HG03520 (cell line): ENCODE measurements around the gene FGF12.

Experiments used
- ATAC-seq: cut with Tn5 transposase; IDR thresholded peaks from one replicate; pipeline ENCODE4 v1.9.1; 2021; ENCODE audit warnings: mild to moderate bottlenecking, moderate library complexity; ENCODE audit not compliant: unreplicated experiment

The FGF12 gene

DNA sequence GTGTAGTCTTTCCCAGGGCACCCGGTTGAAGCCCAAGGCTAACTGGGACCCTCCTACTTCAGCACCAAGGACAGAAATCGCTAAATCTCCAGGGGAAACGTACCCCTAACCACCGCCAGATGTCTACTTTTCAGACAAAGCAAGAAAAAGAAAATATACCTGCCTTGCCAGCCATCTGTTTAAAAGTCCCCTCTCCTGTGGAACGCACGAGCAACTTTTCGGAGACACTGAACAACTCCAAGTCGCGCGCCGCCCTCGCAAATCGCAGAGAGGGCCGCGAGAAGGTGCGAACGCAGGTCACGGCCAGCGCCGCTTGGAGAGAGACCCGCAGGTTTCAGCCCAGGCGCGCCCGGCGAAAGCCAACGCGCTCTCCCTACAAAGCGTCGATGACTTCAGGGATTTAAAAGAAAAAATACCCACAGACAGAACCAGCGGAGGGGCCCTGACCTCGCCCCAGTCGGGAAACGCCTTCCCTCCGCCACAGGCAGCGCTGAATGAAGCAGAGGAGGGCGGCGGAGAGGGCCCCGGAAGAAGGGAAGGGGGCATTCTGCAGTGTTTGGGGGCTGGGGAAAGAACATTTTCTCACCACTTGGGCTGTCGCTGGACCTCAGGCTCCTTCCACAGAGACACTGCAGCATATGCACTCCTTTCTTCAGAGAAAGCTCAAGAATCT lies 213.1 kb downstream of the FGF12 start:
- no peak for ATAC-seq

DNA sequence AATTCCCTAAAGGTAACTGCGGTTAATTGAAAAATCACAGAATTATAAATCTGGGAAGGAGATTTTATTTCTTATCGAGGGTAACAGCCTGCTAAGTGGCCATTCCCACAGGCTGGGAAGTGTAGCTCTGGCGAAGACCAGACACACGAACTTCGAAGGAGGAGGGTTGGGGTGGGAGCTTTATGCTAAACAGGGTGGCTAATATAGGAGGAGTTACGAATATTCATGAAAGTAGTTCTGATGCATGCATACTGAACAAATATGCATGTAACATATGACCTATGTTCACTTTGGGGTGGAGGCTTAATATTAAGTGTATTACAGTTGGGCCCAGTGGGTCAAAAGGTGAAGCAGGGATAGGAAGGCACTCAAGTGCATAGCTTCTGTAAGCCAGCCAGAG lies 221.6 kb downstream of the FGF12 start:
- ATAC-seq = no peak

DNA sequence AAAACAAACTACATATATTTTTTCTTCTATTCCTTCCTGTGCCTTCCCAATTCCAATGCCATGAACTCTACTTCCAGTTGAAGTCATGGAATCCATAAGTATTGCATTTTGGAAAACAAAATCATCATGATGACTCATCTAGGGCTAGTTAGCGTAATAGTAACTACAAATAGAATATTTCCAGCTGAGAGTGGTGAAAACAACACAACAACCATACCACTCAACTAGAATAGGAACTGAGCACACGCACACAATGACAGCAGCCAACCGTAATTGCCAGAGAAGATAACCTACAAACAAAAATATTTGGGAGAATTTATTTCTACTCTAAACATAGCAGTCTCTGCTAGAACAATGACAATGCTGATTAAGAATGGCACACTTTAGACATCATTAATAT lies 225.9 kb downstream of the FGF12 start:
- no peak for ATAC-seq

DNA sequence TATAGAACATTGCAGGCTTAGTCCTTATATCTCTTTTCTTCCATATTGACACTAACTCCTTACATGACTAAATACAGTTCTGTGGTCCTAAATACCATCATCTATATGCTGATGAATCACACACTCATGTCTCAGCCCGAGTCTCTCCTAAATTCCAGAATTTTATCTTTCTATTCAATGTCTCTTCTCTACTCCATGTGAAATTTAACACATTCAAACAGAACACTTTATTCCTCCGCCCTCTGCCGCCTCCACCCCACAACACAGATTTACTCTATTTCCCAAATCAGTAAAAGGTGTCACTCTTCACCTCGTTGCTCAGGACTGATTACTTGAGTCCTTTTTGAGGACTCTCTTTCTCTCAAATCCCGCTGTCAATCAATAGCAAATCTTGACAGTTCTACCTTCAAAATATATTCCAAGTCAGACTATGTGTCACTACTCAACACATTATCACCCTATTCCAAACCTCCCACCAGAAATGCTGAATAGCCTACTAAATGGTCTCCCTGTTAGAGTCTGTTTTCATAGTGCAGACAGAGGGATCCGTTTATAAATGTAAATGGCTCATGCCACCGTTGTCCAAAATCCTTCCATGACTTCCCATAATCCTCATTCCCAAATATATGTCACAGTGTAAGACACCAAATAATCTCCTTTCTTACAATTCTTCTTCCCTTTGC lies 230.3 kb downstream of the FGF12 start:
- no peak for ATAC-seq

DNA sequence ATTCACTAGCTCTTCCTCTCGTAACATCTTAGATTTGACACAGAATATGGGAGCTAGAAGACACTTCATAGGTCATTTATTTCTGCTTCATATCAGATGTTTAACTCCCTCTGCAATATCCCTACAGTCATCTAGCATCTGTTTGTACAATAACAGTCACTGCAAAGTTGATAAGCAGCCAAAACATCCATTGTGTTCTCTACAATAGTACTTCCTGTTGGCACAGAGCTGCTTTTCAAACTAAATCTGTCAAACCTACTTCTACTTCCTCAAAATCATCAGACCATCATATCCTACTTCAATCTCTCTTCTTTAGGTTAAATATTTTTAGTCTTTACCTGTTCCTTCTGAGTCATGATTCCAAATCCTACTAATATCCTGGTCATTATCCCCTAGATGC lies 233.2 kb downstream of the FGF12 start:
- no peak for ATAC-seq

DNA sequence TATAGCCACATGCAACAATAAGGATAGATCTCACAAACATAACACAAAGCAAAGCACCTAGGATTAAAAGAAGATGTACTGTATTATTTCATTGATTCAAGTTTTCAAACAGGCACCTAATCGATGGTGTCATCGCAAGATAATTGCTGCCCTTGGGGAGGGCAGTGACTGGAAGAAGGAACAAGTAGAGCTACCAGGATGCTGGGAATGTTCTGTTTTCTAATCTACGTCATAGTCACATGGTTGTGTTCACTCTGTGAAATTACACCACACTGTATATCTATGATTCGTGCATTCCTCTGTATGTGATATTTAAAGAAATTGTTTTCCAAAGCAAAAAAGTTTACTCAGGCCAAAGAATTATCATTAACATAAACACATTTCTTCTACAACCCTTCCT lies 236.6 kb downstream of the FGF12 start:
- ATAC-seq = no peak

DNA sequence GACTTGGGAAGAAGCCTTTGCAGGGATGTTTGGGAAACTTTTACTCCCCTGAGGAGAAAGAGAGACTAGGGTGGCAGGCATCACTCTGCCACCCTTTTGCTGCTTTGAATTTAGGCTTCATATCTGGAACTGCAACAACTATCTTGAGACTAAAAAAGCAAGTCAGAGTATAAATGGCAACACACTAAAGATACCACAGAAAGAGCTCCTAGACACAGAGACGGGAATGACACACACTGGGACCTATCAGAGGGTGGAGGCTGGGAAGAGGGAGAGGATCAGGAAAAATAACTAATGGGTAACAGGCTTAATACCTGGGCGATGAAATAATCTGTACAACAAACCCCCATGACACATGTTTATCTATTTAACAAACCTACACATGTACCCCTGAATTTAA lies 237.8 kb downstream of the FGF12 start:
- ATAC-seq = no peak

DNA sequence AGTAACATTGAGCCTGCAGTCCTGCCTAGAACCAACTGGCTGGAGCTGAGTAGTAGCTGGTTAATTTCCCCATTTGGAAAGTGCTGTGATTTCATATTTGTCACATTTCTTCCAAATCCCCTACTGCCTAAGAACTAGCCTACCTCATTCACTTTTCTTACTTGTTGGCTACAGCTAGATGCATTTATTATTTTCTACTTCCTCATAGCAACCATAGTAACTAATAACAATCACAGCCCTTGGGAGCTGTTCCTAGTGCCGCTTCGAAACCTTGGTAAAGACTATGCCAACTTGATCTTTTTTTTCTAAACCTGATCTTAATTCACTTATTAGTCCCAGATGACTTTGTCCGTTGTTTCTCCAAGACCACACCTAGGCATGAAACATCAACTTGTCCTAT lies 240.3 kb downstream of the FGF12 start:
- ATAC-seq = no peak

DNA sequence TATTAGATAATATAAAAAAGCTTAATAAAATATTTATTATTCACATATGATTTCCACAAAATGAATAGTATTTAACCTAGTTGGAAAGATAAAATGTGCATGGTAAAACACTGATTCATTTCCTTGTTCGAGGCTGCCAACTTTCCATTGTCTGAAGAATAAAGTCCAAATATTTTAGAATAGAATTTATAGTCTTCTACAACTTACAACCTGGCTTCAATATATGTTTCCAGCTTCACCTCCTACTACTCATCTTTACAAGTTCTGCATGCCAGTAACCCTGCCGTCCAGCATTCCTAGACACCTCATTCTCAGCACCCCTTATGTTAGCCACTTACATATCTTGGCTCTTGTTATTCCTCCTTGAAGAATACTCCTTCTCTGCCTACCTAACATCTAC lies 244.5 kb downstream of the FGF12 start:
- no peak for ATAC-seq

DNA sequence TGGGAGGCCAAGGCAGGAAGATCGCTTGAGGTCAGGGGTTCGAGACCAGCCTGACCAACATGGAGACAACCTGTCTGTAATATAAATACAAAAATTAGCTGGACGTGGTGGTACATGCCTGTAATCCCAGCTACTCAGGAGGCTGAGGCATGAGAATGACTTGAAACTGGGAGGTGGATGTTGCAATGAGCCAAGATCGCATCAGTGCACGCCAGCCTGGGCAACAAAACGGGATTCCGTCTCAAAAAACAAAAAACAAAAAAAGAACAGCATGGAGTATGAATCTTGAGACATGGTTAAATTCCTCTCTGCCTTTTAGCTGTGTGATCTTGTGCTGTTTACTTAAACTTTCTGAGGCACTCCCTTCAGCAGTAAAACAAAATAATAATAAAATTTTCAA lies 244.9 kb downstream of the FGF12 start:
- ATAC-seq = no peak

DNA sequence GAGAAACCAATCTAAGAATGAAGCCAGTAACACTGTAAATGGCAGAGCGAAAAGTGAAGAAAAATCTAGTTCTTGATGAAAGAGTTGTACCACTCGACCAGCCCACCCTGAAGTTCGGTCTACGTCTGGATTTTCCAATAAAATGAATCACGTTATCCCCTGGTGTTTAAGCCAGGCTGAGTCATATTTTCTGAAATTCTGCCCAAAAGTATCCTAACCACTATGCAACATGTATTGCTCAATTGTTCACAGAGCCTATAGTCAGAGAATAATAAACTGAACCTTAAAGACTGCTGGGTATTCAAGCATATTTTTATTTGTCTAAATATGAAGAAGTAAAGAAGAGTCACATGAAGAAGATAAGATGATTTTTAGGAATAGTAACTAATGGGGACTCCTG lies 245.7 kb downstream of the FGF12 start:
- ATAC-seq = no peak

DNA sequence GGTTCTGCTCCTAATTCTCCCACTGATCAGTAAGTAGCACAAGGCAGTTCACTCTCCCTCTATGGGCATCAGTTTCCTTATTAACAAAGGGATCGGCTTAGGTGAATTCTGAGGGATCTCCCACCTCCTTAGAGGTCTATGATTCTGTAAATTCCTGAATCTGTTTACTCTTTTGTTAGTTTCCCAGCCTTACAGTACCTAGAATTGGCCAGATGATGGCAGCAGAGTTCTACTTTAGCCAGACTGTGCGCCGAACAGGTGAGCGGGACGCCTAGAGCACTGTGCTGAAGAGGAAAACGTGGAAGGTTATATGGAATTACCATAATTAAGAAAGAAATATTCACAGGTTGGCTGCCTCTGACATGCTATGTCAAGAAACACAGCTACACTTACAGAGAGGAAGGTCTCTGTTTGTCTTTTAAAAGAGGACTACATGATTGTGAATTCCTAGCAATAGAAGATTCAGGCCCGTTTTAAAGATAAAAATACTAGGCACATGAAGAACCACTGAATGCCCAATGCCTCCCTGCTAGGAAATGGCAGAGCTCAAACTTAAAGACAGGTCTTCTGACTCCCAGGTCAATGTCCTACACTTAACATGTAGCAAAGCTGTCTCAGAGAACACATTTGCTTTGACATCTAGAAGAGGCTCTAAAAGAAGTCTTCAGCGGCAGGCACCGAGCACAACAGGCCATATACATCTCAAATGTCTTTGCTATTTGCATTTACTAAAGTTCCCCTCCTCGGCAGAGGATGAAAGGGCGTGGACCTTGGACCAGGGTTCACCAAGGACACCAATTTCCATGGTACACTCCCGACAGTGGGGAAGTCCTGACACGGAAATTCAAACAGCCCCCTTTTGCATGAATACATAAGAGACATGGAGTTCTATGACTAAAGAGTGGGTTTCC lies 259.9 kb downstream of the FGF12 start:
- ATAC-seq = peak; percentile 89

DNA sequence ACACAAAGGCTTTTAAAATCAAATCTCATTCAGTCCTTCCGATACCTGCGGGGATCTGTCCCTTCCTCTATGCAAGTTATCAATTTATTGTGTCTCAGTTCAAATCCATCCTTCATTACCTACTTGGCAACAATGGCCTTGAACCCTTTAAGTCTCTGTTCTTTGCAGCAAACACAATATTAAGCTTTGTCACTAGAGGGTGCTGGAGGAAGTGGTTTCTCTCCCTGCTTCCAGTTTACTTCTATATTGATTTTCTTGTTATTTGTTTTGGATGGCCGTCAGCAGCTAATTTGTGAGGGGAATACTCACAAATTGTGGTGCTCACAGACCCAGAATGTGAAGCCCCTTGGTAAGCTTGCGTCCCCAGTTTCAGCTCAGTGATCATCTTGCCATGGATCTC lies 278.3 kb downstream of the FGF12 start:
- no peak for ATAC-seq

DNA sequence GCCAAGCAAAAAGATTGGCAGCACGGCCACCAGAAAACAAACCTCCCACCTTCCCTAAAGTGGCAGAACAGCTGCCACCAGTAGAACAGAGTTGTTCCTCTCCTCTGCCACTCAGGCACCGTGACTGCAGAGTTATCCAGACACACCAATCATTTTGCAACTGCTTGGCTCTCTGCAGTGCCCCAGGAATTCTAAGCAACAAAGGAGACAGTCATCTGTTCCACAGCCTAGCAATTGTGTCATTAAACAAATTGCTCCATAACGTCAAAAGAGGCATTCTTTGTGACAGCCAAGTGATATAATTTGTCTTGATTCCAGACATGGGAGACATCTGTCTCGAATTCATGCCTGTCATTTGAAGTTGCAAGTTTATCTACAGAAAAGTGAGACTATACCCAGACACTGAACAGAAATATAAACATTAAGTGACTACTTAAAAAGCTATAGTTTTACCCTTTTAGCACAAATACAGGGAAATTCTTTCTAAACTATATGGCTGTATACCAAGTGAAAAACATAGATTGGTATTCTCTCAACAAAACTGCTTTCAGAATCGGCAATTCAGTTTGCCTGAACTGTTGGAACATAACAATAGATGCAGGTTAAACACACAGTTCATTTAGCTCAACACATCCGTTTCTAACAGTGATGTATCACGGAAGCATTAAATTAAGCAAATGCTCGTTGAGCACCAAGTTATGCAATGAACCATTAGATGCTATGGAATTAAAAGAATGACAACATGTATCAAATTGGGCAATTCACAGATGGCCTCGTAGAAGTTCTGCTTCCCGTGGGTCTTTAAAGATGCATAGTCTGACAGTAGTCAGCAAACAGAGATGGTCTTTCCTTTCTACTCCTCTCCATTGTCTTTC lies 281.3 kb downstream of the FGF12 start:
- no peak for ATAC-seq

DNA sequence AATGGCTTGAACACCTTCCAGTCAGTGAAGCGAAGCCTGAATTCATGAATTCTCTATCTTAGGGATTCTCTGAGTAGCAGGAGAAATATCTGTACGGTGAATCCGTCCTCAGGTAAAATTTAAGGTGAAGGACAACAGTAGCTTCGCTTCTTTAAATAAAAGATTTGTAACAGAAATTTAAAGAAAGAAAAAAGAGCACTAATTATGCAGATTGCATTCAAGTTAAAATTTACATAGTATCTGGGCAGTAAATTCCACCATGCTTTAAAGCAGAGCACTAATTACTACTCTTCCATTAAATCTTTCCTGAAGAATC lies 282.6 kb downstream of the FGF12 start:
- no peak for ATAC-seq

DNA sequence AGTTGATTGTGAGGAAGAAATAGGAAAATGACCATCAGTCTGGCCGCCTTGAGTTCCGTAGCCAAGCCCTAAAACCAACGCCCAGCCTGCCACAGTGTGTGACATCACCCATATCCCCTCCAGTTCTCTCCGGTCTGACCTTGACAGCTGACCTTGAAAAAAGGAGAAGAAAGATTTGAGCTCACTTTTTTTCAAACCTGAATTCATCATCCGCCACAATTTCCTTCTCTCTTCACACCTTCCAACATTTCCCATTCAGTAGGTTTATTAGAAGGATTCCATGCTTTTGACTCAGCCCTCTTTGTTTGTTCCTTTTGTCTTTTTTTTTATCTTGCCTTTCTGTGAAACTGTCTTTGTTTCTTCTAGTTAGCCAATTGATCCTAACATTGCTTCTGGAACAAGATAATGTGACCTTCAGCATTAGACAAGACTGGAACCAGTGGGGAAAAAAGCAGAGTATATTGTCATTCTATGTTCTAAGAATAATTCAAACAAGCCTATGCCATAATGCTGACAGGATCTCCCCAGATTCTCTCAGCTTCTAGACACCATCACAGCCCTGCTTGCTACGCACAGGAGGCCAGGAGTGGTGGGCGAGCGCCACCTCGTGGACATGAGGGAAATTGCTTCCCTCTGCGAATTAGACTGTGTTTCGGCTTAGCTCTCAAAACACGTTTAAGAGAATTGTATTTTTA lies 283.1 kb downstream of the FGF12 start:
- peak; percentile 96 for ATAC-seq

DNA sequence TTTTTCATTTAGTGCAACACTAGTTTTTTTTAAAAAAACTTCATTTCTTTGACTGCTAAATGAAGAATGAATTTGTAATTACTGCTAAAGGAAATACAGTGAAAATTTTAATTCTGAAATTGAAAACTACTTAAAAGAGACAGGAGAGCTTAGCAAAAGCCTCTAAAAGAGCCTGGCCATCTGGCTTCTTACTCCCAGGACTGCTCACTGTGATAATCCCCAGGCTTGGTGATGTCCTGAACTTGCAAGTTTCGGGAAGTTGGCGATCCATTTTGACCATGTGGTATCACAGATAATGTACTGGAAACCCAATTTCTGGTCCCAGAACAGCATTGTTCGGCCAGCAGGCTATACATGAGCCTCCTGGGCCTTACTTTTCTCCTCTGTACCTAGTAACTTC lies 292.1 kb downstream of the FGF12 start:
- no peak for ATAC-seq

DNA sequence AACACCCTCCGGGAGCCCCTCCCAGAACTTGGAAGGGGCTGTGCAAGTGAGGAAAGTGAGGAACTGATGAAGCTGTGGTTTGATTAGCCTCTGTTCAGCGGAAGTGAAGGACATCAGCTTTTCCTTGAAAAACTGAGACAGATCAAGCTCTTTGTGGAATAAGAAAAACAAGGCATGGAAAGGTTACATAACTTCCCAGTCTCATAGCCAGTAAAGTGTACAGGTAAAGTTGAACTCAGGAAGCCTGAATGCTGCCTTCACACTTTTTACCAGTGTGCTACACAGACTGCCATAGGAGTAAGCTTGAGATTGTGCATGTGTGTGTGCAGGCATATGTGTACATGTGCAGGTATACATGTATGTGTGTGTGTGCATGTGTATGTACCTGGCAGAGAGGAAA lies 293.2 kb downstream of the FGF12 start:
- no peak for ATAC-seq

DNA sequence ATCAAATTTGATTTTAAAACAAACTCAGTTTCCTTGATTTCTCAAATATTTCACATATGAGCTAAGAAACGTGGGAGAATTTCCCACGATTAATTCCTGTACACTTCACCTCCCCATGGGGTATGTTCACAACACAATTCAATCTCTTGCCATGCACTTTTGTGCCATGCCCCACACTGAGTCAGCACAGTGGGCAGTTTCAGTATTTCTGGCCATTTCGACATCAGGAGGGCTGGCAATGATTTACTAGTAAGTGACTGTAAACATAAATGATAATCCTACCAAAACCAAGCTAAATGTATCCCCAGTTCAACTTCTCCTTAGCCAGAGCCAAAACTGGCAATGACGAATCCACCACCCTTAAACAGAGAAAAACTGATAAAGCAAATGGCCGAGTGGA lies 293.6 kb downstream of the FGF12 start:
- no peak for ATAC-seq

DNA sequence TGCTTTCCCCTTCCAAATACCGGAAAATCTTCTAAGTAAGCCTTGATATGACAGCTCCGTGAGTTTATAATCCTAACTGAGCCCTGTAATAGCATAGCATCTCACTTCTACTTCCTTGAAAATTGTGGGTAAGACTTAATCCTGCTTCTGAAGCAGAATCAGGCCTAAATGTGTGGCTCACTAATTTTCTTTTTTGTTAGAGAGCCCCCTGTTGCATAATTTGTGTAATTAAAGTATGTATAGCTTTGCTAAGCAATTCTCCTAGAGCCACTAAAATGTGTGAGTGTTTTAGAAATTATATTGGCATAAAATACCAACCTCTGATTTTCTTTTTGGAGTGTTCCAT lies 304.4 kb downstream of the FGF12 start:
- no peak for ATAC-seq
